Kidney epithelial cell (primary cell): Measurements from ENCODE around the gene ZNF764. TPM values are rescaled to one million over a fixed set of nuclear protein-coding genes. Genes with fewer than 3 reads are reported as not detected.

Source experiments
- DNase-seq: peaks from one replicate; pipeline ENCODE4 v3.0.0-alpha.2; 2010; ENCODE audit warnings: low read depth
- H3K27me3 ChIP-seq: 2 replicates; pipeline ENCODE4 v1.6.0; 2011; ENCODE audit warnings: low read length; ENCODE audit not compliant: control insufficient read depth, insufficient read depth
- H3K36me3 ChIP-seq: 2 replicates; pipeline ENCODE4 v1.5.1; 2011; ENCODE audit warnings: low read length; ENCODE audit not compliant: control insufficient read depth, insufficient read depth
- H3K4me3 ChIP-seq: 2 replicates; pipeline ENCODE4 v1.5.1; 2011; ENCODE audit warnings: low read depth, mild to moderate bottlenecking, control low read depth, low read length
- total RNA-seq: library from RNA; depleted of rRNA; stranded (reverse); fragments of >200 nt; gene quantifications from 2 replicates; pipeline ENCODE4 v1.2.3, GENCODE V29; 2015
- TF ChIP-seq, protein P1 (sequence below): IDR thresholded peaks from 2 replicates; pipeline ENCODE4 v1.5.1; 2011; ENCODE audit warnings: mild to moderate bottlenecking, moderate library complexity, low read length, control low read depth, inconsistent platforms; ENCODE audit not compliant: insufficient read depth, poor library complexity, severe bottlenecking

Gene ZNF764
- total RNA-seq, 1 donor from 2014 or later: 8.5 TPM

DNA sequence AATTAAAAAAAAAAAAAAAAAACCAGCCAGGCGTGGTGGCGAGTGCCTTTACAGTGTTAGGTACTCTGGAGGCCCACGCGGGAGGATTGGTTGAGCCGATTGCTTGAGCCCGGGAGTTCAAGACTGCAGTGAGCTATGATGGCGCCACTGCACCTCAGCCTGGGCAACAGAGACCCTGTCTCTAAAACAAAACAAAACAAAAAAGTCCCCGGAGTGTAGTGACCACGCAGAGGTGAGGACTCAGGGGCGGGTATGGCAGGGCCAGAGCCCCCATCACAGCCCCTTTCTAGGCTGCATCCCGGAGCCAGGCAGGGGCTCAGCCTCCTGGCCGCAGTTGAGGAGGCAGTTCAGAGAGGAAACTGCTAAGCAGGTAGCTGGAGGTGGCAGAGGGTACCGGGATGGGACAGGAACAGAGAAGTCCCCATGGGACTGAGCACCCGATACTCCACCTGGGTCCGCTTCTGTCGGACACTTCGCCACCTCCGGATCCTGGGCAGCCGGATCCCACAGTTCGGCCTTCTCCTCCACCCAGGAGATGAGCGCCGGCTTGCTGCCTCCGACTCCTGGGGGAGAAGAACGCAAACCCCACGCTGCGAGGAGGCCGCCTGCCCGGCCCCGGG lies 24.3 kb downstream of the ZNF764 start:
- Histone ChIP-seq H3K4me3 (peak overlapping the region; percentile 70), H3K27me3 (no peaks in the 10 kb centered on the region), H3K36me3 (no peaks in the 10 kb centered on the region)
- no peak for DNase-seq
- TF ChIP-seq, protein P1, sequence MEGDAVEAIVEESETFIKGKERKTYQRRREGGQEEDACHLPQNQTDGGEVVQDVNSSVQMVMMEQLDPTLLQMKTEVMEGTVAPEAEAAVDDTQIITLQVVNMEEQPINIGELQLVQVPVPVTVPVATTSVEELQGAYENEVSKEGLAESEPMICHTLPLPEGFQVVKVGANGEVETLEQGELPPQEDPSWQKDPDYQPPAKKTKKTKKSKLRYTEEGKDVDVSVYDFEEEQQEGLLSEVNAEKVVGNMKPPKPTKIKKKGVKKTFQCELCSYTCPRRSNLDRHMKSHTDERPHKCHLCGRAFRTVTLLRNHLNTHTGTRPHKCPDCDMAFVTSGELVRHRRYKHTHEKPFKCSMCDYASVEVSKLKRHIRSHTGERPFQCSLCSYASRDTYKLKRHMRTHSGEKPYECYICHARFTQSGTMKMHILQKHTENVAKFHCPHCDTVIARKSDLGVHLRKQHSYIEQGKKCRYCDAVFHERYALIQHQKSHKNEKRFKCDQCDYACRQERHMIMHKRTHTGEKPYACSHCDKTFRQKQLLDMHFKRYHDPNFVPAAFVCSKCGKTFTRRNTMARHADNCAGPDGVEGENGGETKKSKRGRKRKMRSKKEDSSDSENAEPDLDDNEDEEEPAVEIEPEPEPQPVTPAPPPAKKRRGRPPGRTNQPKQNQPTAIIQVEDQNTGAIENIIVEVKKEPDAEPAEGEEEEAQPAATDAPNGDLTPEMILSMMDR: no peak

GRCh38 chr16:30533146-30533522 lies 25.0 kb downstream of the ZNF764 start:
- TF ChIP-seq, protein P1: no peak
- Histone ChIP-seq H3K4me3 (no peak overlapping the region), H3K36me3 (no peaks in the 10 kb centered on the region), H3K27me3 (no peaks in the 10 kb centered on the region)
- no peak for DNase-seq

DNA sequence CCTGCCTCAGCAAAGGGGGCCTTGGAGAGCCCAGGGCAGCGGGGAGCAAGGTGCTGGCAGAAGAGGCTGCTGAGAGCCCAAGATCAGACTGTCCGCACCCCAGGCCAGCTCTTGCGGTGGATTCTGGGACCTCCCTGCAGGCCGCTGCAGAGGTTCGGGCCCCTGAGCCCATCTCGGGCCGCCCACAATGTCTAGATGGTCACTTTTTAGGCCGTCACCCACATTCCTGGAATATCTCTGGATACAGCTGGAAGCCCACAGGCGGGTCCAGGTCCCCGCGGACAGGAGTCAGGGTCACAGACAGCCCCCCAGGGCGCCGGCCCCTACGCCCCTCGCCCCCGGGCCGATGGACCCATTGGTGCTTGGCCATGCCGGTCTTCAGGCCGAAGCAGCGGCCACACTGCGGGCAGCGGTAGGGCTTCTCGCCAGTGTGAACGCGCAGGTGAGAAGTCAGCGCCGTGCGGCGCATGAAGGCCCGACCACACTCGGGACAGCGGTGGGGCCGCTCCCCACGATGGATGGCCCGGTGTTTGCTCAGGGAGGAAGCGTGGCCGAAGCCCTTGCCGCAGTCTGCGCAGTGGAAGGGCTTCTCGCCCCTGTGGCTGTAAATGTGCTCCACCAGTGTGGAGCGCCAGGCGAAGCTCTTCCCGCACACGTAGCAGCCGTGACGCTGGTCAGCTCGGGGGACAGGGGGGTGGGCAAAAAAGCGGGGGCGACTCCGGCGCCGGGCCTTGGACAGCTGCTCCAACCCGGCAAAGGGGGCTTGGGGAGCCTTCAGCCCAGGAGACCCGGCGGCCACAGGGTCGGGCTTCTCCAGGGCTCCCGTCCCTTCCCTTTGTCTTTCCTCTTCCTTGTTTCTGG lies 25.7 kb downstream of the ZNF764 start:
- TF ChIP-seq, protein P1: no peak
- no peak overlapping the region for H3K4me3 ChIP-seq
- no peaks in the 10 kb centered on the region for H3K36me3 ChIP-seq
- DNase-seq: no peak
- no peaks in the 10 kb centered on the region for H3K27me3 ChIP-seq

GRCh38 chr16:30530163-30531037 lies 27.8 kb downstream of the ZNF764 start:
- DNase-seq: no peak
- TF ChIP-seq, protein P1: no peak

GRCh38 chr16:30528799-30529457 lies 29.2 kb downstream of the ZNF764 start:
- Histone ChIP-seq H3K36me3 (no peaks in the 10 kb centered on the region), H3K4me3 (no peak overlapping the region), H3K27me3 (no peaks in the 10 kb centered on the region)
- no peak for DNase-seq
- TF ChIP-seq, protein P1: no peak

More at GRCh38 chr16:30530163-30531037, 27.8 kb downstream of the ZNF764 start:
- H3K36me3 ChIP-seq: no peaks in the 10 kb centered on the region
- H3K4me3 ChIP-seq: no peak overlapping the region
- no peaks in the 10 kb centered on the region for H3K27me3 ChIP-seq
